SU-DHL-6 (cell line): ENCODE results near the gene DNM1L.

ENCODE experiments used
- H2AFZ ChIP-seq: fragments of 200-600 bp; sonication (generic); 2 replicates; pipeline ENCODE4 v1.6.1; 2014; ENCODE audit warnings: low read depth, mild to moderate bottlenecking, moderate library complexity, mixed read lengths, antibody characterized with exemption, low read length; ENCODE audit not compliant: severe bottlenecking
- H3F3A ChIP-seq: fragments of 200-600 bp; shearing (Covaris generic); 2 replicates; pipeline ENCODE4 v1.6.0; 2016; ENCODE audit warnings: antibody characterized with exemption, mild to moderate bottlenecking; ENCODE audit not compliant: insufficient read depth
- H3K27ac ChIP-seq: fragments of 200-600 bp; sonication (generic); 2 replicates; pipeline ENCODE4 v1.5.1; 2016; ENCODE audit warnings: low read depth, mild to moderate bottlenecking, low read length, moderate library complexity, mixed read lengths
- H3K27me3 ChIP-seq: fragments of 200-600 bp; sonication (generic), shearing (Covaris generic); 2 replicates; pipeline ENCODE4 v1.6.0; 2014; ENCODE audit warnings: mild to moderate bottlenecking, low read length
- H3K36me3 ChIP-seq: fragments of 200-600 bp; sonication (generic); 2 replicates; pipeline ENCODE4 v1.6.1; 2014; ENCODE audit warnings: mild to moderate bottlenecking, low read length, mixed read lengths
- H3K4me2 ChIP-seq: fragments of 300-600, 200-600 bp; shearing (Covaris generic), sonication (generic); 2 replicates; pipeline ENCODE4 v1.6.0; 2014; ENCODE audit warnings: low read length, low read depth, mild to moderate bottlenecking; ENCODE audit not compliant: poor library complexity, severe bottlenecking
- H3K4me3 ChIP-seq: fragments of 200-600 bp; sonication (generic); 2 replicates; pipeline ENCODE4 v1.5.1; 2014; ENCODE audit warnings: antibody characterized with exemption, low read length, mild to moderate bottlenecking, mixed read lengths; ENCODE audit not compliant: insufficient read depth, poor library complexity, severe bottlenecking
- H3K79me2 ChIP-seq: fragments of 200-600 bp; sonication (generic); 2 replicates; pipeline ENCODE4 v1.6.1; 2014; ENCODE audit warnings: mild to moderate bottlenecking, low read length, moderate library complexity; ENCODE audit not compliant: insufficient read depth
- H3K9ac ChIP-seq: fragments of 200-600 bp; sonication (generic); 2 replicates; pipeline ENCODE4 v1.7.0; 2014; ENCODE audit warnings: mild to moderate bottlenecking, low read length
- H3K9me2 ChIP-seq: fragments of 200-600 bp; sonication (generic); replicated peaks from 2 replicates; pipeline ENCODE4 v1.6.1; 2014; ENCODE audit warnings: low read length; ENCODE audit not compliant: insufficient read depth
- H3K9me3 ChIP-seq: fragments of 200-600 bp; sonication (generic); 2 replicates; pipeline ENCODE4 v1.6.1; 2014; ENCODE audit warnings: low read length, mixed read lengths; ENCODE audit not compliant: insufficient read depth
- H4K20me1 ChIP-seq: fragments of 200-600 bp; sonication (generic); 2 replicates; pipeline ENCODE4 v1.6.1; 2014; ENCODE audit warnings: low read depth, mild to moderate bottlenecking, antibody characterized with exemption, low read length, moderate library complexity, mixed read lengths
- CTCF ChIP-seq: fragments of 200-600 bp; sonication (generic); IDR thresholded peaks from one replicate; pipeline ENCODE4 v1.5.1; 2017; ENCODE audit warnings: antibody characterized with exemption, mild to moderate bottlenecking, low read length, moderate library complexity; ENCODE audit not compliant: insufficient read depth, poor library complexity, severe bottlenecking
- EZH2phosphoT487 ChIP-seq: fragments of 200-600 bp; sonication (generic), shearing (Covaris generic); conservative IDR thresholded peaks from 2 replicates; pipeline ENCODE4 v1.6.1; 2018; ENCODE audit warnings: mild to moderate bottlenecking, antibody characterized with exemption, low read length, moderate library complexity, mixed read lengths

Gene DNM1L

DNA sequence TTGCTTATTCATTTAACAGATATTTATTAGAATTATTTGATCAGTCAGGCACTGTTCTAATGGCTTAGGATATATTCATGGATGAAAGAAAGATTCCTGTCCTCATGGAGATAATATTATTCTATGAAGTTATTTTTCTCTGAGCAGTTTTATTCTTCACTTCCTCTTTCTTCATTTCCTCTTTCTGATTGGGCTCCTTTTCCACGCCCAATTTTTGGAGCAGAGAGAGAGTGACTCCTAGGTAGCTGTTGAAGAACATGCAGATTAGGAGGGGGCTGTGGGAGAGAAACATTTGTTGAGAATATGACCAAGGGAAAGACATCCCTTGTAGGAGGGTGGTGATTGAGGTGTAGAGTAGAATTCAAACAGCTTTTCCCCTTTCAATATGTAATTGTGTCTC is 82.6 kb downstream of the DNM1L start:
- Histone ChIP-seq H3K27ac (no peak overlapping the region), H3K9ac (0 out of 2 replicates have a peak overlapping the region, but pooled peaks have one; percentile 11), H3K9me3 (no peaks in the 10 kb centered on the region), H3K9me2 (no peaks in the 10 kb centered on the region), H3F3A (no peaks in the 10 kb centered on the region), H3K27me3 (no peaks in the 10 kb centered on the region), H3K4me3 (no peak overlapping the region), H3K36me3 (no peaks in the 10 kb centered on the region), H3K79me2 (no peaks in the 10 kb centered on the region), H4K20me1 (no peaks in the 10 kb centered on the region), H3K4me2 (peak overlapping the region; percentile 20), H2AFZ (peak overlapping the region; percentile 85)
- TF ChIP-seq CTCF (no peak), EZH2phosphoT487 (no peak)

GRCh38 chr12:32765906-32766305 is 86.8 kb downstream of the DNM1L start:
- Histone ChIP-seq H4K20me1 (no peaks in the 10 kb centered on the region), H3F3A (no peaks in the 10 kb centered on the region), H3K27ac (no peak overlapping the region), H3K36me3 (no peaks in the 10 kb centered on the region), H2AFZ (no peak overlapping the region), H3K27me3 (no peaks in the 10 kb centered on the region), H3K9me3 (no peaks in the 10 kb centered on the region), H3K79me2 (no peaks in the 10 kb centered on the region), H3K9me2 (no peaks in the 10 kb centered on the region), H3K4me3 (no peak overlapping the region), H3K9ac (no peak overlapping the region), H3K4me2 (no peak overlapping the region)
- no peak for TF ChIP-seq EZH2phosphoT487

DNA sequence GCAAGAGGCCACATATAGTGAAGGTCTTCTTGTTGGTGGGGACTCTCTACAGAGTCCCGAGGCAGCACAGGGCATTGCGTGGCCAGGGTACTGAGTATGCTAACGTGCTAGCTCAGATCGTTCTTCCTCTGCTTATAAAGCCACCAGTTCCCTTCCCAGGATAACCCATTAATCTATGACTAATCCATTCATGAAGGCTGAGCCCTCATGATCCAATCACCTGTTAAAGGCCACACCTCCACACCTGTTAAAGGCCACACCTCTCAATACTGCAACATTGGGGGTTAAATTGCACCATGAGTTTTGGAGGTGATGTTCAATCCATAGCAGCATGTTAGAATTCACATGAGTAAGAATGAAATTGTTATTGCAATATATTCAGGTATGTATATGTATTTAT is 89.4 kb downstream of the DNM1L start:
- Histone ChIP-seq H3K27me3 (no peaks in the 10 kb centered on the region), H3K9me2 (no peaks in the 10 kb centered on the region), H4K20me1 (no peaks in the 10 kb centered on the region), H2AFZ (no peak overlapping the region), H3K27ac (no peak overlapping the region), H3K9me3 (no peaks in the 10 kb centered on the region), H3K9ac (no peak overlapping the region), H3K79me2 (no peaks in the 10 kb centered on the region), H3K36me3 (no peaks in the 10 kb centered on the region), H3F3A (no peaks in the 10 kb centered on the region), H3K4me2 (no peak overlapping the region), H3K4me3 (no peak overlapping the region)
- no peak for TF ChIP-seq EZH2phosphoT487
- no peak for TF ChIP-seq CTCF

DNA sequence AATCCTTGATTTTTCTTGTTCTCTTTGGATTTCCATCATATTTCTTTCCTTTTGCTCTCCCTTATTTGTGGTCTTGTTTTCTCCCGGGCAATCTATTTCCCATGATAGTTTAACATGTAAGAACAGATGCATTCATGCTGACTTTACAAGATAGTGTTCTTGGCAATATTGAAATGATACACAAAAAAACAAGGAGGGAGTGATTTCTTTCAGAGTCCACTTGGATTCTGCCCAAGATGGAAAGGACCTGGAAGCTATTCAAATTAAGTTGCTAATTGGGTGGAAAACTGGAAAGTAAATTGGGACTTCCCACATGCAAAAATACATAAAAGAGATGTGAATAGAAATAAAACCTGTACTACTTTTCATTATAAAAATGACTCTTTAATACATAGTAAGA is 91.0 kb downstream of the DNM1L start:
- Histone ChIP-seq H3K4me3 (no peak overlapping the region), H3K27ac (no peak overlapping the region), H3K4me2 (no peak overlapping the region), H3F3A (no peaks in the 10 kb centered on the region), H3K36me3 (no peaks in the 10 kb centered on the region), H2AFZ (no peak overlapping the region), H4K20me1 (no peaks in the 10 kb centered on the region), H3K79me2 (no peaks in the 10 kb centered on the region), H3K27me3 (no peaks in the 10 kb centered on the region), H3K9me3 (no peaks in the 10 kb centered on the region), H3K9ac (no peak overlapping the region), H3K9me2 (no peaks in the 10 kb centered on the region)
- TF ChIP-seq CTCF (no peak), EZH2phosphoT487 (no peak)
